HEK293T (cell line): ENCODE results near the gene KARS1.

Source experiments
- CTCF ChIA-PET: fragments of 350-600 bp; formaldehyde crosslinking; extraction: SDS; loops from one replicate; lab custom pipeline; 2021; ENCODE audit warnings: antibody characterized with exemption, inconsistent platforms; lab: Yijun Ruan, JAX
- POLR2A ChIA-PET: fragments of 350-600 bp; formaldehyde crosslinking; extraction: SDS; loops from one replicate; lab custom pipeline; 2020; ENCODE audit warnings: antibody characterized with exemption, inconsistent platforms; lab: Yijun Ruan, JAX
- DNase-seq: peaks from one replicate; pipeline ENCODE4 v3.0.0; 2012; ENCODE audit warnings: mixed read lengths; ENCODE audit errors: extremely low spot score
- ARNT ChIP-seq: fragments of 450-650 bp; IDR thresholded peaks from 2 replicates; pipeline ENCODE4 v1.6.1; 2017; ENCODE audit warnings: mild to moderate bottlenecking
- BHLHE40 ChIP-seq: fragments of 450-650 bp; IDR thresholded peaks from 2 replicates; pipeline ENCODE4 v1.6.1; 2016; ENCODE audit warnings: mild to moderate bottlenecking, moderate library complexity, borderline replicate concordance
- CTBP1 ChIP-seq: fragments of 450-650 bp; IDR thresholded peaks from 2 replicates; pipeline ENCODE4 v1.6.1; 2016; ENCODE audit warnings: borderline replicate concordance
- ELF4 ChIP-seq: fragments of 450-650 bp; IDR thresholded peaks from 2 replicates; pipeline ENCODE4 v1.6.1; 2017; ENCODE audit warnings: antibody characterized with exemption
- FOXA1 ChIP-seq: fragments of 450-650 bp; IDR thresholded peaks from 2 replicates; pipeline ENCODE4 v1.6.1; 2016; ENCODE audit warnings: mild to moderate bottlenecking
- FOXK2 ChIP-seq: fragments of 450-650 bp; IDR thresholded peaks from 2 replicates; pipeline ENCODE4 v1.6.1; 2016; ENCODE audit warnings: mild to moderate bottlenecking
- FOXM1 ChIP-seq: fragments of 450-650 bp; IDR thresholded peaks from 2 replicates; pipeline ENCODE4 v1.6.1; 2017; ENCODE audit warnings: mild to moderate bottlenecking, borderline replicate concordance
- HDGF ChIP-seq: fragments of 450-650 bp; IDR thresholded peaks from 2 replicates; pipeline ENCODE4 v1.6.1; 2017; ENCODE audit warnings: antibody characterized with exemption, borderline replicate concordance
- L3MBTL2 ChIP-seq: fragments of 450-650 bp; conservative IDR thresholded peaks from 2 replicates; pipeline ENCODE4 v1.6.1; 2016; ENCODE audit warnings: mild to moderate bottlenecking
- LEF1 ChIP-seq: fragments of 450-650 bp; IDR thresholded peaks from 2 replicates; pipeline ENCODE4 v1.6.1; 2017; ENCODE audit warnings: mild to moderate bottlenecking, borderline replicate concordance
- NFRKB ChIP-seq: fragments of 450-650 bp; IDR thresholded peaks from 2 replicates; pipeline ENCODE4 v1.6.1; 2016; ENCODE audit warnings: mild to moderate bottlenecking, moderate library complexity
- SP1 ChIP-seq: fragments of 450-650 bp; IDR thresholded peaks from 2 replicates; pipeline ENCODE4 v1.6.1; 2017
- SUZ12 ChIP-seq: fragments of 450-650 bp; IDR thresholded peaks from 2 replicates; pipeline ENCODE4 v1.6.1; 2016; ENCODE audit warnings: mild to moderate bottlenecking
- TARDBP ChIP-seq: fragments of 450-650 bp; IDR thresholded peaks from 2 replicates; pipeline ENCODE4 v1.6.1; 2016
- ZNF384 ChIP-seq: fragments of 450-650 bp; IDR thresholded peaks from 2 replicates; pipeline ENCODE4 v1.6.1; 2016
- TF ChIP-seq, protein P1 (sequence below): fragments of 450-650 bp; IDR thresholded peaks from 2 replicates; pipeline ENCODE4 v1.6.1; 2016

KARS1 gene

DNA sequence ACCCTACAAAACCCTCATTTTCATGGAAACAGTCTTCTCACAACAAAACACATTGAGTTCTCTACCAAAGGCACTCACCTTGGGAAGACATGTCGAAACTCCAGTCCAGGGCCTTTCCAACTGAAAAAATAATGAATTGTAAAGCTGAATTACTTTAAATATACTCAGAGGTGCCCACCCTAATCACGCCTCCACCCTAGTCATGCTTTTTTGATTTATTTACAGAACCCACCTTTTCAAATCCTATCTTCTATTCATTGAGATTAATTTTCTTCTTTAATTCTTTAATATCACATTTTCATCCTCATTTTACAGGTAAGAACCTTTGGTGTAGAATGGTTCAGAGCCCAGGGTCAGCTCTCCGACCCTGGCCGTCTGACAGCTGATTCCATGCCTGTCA, 29.4 kb upstream of the KARS1 start, which contains the start of gene CPHXL2:
Gene CPHXL2 (minus strand): TSS at position 101 of the 400 bp plus-strand sequence. CDS start 10 bp downstream, at position 91.
- TF ChIP-seq FOXK2 (no peak), ZNF384 (no peak), SUZ12 (no peak), LEF1 (no peak), FOXM1 (no peak), BHLHE40 (no peak)
- DNase-seq: no peak
- POLR2A ChIA-PET: no interaction called here
- CTCF ChIA-PET: no interaction called here

DNA sequence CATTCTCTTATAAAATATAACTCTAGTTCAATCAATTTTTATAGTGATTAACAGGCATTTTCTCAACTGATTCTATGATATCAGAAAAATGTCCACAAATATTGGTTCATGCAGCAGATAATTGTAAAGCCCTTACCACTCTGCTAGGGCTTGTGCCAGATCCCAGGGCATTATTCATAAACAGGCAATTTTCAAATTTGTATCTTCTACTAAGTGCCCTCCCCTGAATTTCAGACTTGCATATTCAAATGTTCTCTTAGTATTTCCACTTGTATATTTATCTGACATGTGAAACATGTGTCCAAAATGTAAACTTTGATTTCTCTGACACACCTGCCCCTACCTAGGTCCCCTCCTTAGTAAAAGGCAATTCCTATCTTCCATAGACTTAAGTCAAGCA, 20.0 kb upstream of the KARS1 start:
- no peak for DNase-seq
- ChIA-PET CTCF (no interaction called here), POLR2A (no interaction called here)
- TF ChIP-seq ARNT (no peak), L3MBTL2 (no peak), FOXK2 (no peak), HDGF (no peak), SUZ12 (no peak), ZNF384 (no peak), BHLHE40 (no peak), CTBP1 (no peak), TARDBP (no peak), SP1 (no peak), ELF4 (no peak), FOXA1 (no peak)
- TF ChIP-seq, protein P1, sequence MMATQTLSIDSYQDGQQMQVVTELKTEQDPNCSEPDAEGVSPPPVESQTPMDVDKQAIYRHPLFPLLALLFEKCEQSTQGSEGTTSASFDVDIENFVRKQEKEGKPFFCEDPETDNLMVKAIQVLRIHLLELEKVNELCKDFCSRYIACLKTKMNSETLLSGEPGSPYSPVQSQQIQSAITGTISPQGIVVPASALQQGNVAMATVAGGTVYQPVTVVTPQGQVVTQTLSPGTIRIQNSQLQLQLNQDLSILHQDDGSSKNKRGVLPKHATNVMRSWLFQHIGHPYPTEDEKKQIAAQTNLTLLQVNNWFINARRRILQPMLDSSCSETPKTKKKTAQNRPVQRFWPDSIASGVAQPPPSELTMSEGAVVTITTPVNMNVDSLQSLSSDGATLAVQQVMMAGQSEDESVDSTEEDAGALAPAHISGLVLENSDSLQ: no peak

DNA sequence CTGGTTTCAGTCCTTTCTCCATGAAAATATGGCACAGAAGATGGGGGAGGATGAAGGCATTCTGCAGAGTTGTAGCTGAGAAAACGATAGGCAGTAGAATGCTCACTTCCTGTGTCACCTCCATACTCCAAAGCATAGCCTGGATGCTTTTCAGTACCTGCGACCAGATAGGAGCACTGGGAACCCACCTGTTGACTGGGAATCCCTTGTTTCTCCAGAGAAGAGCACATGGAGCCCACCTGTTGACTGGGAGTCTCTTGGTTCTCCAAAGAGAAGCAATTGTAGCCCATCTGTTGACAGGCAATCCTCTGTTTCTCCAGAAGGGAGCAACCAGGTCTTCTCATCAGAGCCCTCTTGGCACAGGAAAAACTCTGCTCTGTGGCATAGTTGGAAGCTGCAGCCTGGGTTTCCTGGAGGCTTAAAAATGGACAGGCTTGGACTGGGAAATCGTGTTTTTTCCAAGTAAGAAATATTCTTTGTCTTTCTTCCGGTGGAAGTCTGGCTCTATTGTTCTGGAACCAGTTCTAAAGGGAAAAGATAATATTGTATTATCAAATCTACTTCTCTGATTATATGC, 13.3 kb upstream of the KARS1 start:
- no peak for DNase-seq
- POLR2A ChIA-PET: no interaction called here

DNA sequence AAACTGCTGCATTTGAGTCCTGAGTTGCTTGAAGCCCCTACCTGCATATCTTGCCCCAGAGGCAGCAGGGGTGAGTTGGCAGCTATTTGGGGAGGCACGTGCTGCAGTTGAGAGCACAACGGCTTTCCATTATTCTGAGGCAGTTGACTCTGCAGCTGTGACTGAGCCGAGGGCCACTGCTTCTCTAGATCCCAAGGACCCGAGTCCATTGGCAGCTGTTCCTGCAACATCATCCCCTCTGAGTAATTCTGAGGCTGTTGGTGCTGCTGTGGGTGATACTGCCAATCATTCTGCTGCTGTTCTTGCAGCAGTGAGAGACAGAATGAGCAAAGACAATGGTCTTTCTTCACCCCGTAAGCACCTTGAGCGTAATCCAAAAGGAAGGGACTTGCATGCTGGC, 12.9 kb upstream of the KARS1 start:
- no peak for DNase-seq
- POLR2A ChIA-PET: no interaction called here
- TF ChIP-seq FOXM1 (no peak), L3MBTL2 (no peak), FOXA1 (no peak), NFRKB (no peak), ELF4 (no peak), SP1 (no peak), SUZ12 (no peak), HDGF (no peak), BHLHE40 (no peak), CTBP1 (no peak), TARDBP (no peak), FOXK2 (no peak), ZNF384 (no peak), LEF1 (no peak), ARNT (no peak)
- TF ChIP-seq, protein P1: no peak
- CTCF ChIA-PET: interaction anchor here (1.2 kb wide), 1 partner anchor 103 kb away, joined by 3 read pairs; no protein-coding TSS in a partner anchor

More for the DNA sequence above, 13.3 kb upstream of the KARS1 start:
- CTCF ChIA-PET: no interaction called here
- TF ChIP-seq CTBP1 (no peak), NFRKB (no peak), ARNT (no peak), ZNF384 (no peak), SP1 (no peak), LEF1 (no peak), FOXM1 (no peak), FOXK2 (no peak), BHLHE40 (no peak), TARDBP (no peak), FOXA1 (no peak), ELF4 (no peak), L3MBTL2 (no peak), HDGF (no peak)
- TF ChIP-seq, protein P1: no peak

DNA sequence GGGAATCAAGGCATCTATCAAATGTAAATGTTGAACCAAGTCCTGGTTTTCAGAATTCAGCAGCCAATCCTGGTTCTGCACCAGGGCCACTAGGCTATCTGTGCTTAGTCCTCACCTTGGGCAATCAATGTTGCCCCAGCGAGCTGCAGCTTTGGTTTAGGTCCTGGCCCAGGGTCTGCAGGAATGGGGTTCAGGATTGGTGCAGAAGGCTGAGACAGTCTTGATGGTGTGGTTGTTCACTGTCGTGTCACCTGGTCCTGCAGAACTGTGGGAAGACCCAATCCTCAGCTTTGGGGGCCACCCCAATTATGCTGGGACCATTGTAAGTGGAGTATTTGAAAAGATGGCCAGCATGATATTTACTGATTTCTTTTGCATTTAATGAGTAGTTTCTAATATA, 10.7 kb upstream of the KARS1 start:
- POLR2A ChIA-PET: interaction anchor here (1.6 kb wide), 1 partner anchor 10 kb away, joined by 7 read pairs; the partner anchor contains the start of genes KARS1 and TERF2IP
- CTCF ChIA-PET: no interaction called here
- TF ChIP-seq ARNT (no peak), ZNF384 (no peak), SUZ12 (no peak), L3MBTL2 (no peak), BHLHE40 (no peak), CTBP1 (no peak), SP1 (no peak), FOXA1 (no peak), FOXM1 (no peak), HDGF (no peak), TARDBP (no peak)
- no peak for DNase-seq

DNA sequence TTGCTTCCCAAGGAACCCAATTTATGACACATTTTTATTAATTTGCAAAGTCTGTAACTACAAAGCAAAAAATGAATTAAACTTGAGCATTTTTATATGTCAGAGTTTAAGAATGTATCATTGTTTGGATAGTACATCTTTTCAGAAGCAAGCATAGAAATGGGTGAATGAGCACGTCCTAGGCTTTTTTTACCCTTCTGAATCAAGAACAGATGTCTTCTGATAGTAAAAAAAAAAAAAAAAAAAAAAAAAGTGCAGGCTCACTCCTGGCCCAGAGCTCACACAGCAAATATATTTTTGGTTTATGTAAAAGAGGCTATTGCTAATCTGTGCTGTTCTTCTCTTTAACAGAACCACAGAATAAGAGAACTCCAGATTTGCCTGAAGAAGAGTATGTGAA, 6.5 kb upstream of the KARS1 start:
- no peak for DNase-seq
- ChIA-PET CTCF (interaction anchor here (0.7 kb wide), 1 partner anchor 288 kb away, joined by 5 read pairs; no protein-coding TSS in a partner anchor), POLR2A (no interaction called here)
- TF ChIP-seq ZNF384: no peak
- TF ChIP-seq ARNT: no peak
- TF ChIP-seq LEF1: no peak
- no peak for TF ChIP-seq L3MBTL2
- no peak for TF ChIP-seq SUZ12
